HG03575 (cell line): ENCODE results near the gene HCLS1.
"Not testable (repeated sequence)": the region's sequence is repeated elsewhere in the genome, so short reads cannot be mapped to it uniquely, and the experiment has no call there.

Source experiments
- ATAC-seq: cut with Tn5 transposase; IDR thresholded peaks from one replicate; pipeline ENCODE4 v1.9.1; 2021; ENCODE audit not compliant: unreplicated experiment, insufficient number of reproducible peaks, low FRiP score; ENCODE audit errors: extremely low read depth

The HCLS1 gene

GRCh38 chr3:121619691-121620090 lies 41.0 kb downstream of the HCLS1 start:
- ATAC-seq = no peak

- no peak for ATAC-seq
These were observed 54.6 kb downstream of the HCLS1 start for GRCh38 chr3:121606106-121606505.

- no peak for ATAC-seq
These were observed 55.9 kb downstream of the HCLS1 start for GRCh38 chr3:121604759-121605158.

- no peak for ATAC-seq
These were observed 59.4 kb downstream of the HCLS1 start for GRCh38 chr3:121601212-121601812.

GRCh38 chr3:121599900-121600299 lies 60.8 kb downstream of the HCLS1 start:
- not testable (repeated sequence) for ATAC-seq

GRCh38 chr3:121598564-121598963 lies 62.1 kb downstream of the HCLS1 start:
- no peak for ATAC-seq

- ATAC-seq = no peak
These were observed 64.8 kb downstream of the HCLS1 start for GRCh38 chr3:121595765-121596406.

GRCh38 chr3:121594850-121595249 lies 65.9 kb downstream of the HCLS1 start:
- ATAC-seq = no peak

GRCh38 chr3:121593806-121594205 lies 66.9 kb downstream of the HCLS1 start:
- not testable (repeated sequence) for ATAC-seq

GRCh38 chr3:121592856-121593702 lies 67.6 kb downstream of the HCLS1 start, which contains the start of gene FBXO40:
Gene FBXO40 (plus strand): TSS chr3:121593379. CDS start chr3:121620576, 27,197 bp downstream.
- no peak for ATAC-seq

GRCh38 chr3:121584418-121584817 lies 76.3 kb downstream of the HCLS1 start:
- ATAC-seq = no peak

GRCh38 chr3:121581691-121582090 lies 79.0 kb downstream of the HCLS1 start:
- ATAC-seq = no peak
